HG03095 (cell line): ENCODE data around the gene FKRP.
A peak's percentile ranks its signal among the peaks of the same experiment; 100 is the strongest.
"Not testable (repeated sequence)": the region's sequence is repeated elsewhere in the genome, so short reads cannot be mapped to it uniquely, and the experiment has no call there.

Source experiments
- ATAC-seq: cut with Tn5 transposase; IDR thresholded peaks from one replicate; pipeline ENCODE4 v1.9.1; 2021; ENCODE audit warnings: moderate library complexity; ENCODE audit not compliant: unreplicated experiment

The FKRP gene, protein sequence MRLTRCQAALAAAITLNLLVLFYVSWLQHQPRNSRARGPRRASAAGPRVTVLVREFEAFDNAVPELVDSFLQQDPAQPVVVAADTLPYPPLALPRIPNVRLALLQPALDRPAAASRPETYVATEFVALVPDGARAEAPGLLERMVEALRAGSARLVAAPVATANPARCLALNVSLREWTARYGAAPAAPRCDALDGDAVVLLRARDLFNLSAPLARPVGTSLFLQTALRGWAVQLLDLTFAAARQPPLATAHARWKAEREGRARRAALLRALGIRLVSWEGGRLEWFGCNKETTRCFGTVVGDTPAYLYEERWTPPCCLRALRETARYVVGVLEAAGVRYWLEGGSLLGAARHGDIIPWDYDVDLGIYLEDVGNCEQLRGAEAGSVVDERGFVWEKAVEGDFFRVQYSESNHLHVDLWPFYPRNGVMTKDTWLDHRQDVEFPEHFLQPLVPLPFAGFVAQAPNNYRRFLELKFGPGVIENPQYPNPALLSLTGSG

DNA sequence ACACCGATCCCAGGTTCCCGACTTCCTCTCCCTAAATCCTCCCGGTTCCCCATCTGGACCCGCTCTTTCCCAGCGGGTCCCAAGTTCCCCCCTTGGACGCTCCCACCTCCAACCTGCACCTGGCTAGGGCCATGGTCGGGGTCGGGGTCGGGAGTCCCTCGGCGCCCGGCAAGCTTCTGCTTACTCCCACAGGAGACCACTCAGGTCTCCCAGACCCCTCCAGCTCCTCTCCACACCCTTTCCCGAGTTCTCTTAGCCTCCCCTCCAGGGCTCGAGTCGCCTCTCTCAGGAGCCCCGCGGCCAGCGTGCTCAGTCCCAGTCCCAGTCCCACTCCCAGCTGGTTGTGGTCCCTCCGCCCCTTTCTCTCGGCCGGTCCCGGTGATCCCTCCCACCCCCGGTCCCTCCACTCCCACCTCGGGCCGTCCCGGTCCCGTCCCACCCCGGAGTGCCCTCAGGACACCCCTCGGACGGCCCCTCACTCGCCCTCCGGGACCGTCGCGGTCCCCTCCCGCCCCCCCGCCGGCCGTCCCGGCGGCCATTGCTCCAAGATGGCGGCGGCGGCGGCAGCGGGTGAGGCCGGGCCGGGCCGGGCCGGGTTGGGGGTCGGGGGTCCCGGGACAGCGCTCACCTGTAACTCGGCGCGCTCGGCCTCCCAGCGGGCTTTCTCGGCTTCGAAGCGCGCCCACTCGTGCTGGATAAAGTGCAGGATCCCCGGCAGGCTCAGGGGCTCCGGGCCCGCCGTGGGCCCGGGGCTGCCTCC, at the start of gene FKRP:
Gene FKRP (plus strand): TSS at position 537 of the 760 bp plus-strand sequence. CDS start 9,394 bp downstream, outside the sequence.
- no peak for ATAC-seq

DNA sequence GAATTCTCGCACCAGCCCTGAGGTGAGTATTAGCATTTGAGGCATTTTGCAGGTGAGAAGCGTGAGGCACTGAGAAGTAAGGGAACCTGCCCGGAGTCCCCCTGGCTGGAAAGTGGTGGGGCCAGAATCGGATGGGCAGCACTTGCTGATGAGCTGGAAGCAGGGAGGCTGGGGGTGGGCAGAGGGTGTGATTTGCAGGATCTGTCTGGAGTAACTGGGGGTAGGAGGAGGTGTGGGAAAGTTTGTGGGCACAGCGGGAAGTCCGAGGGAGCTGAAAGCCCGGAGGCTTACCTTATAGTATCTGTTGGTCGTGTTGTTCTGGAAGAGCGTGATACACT, 49.0 kb upstream of the FKRP start:
- ATAC-seq = no peak

DNA sequence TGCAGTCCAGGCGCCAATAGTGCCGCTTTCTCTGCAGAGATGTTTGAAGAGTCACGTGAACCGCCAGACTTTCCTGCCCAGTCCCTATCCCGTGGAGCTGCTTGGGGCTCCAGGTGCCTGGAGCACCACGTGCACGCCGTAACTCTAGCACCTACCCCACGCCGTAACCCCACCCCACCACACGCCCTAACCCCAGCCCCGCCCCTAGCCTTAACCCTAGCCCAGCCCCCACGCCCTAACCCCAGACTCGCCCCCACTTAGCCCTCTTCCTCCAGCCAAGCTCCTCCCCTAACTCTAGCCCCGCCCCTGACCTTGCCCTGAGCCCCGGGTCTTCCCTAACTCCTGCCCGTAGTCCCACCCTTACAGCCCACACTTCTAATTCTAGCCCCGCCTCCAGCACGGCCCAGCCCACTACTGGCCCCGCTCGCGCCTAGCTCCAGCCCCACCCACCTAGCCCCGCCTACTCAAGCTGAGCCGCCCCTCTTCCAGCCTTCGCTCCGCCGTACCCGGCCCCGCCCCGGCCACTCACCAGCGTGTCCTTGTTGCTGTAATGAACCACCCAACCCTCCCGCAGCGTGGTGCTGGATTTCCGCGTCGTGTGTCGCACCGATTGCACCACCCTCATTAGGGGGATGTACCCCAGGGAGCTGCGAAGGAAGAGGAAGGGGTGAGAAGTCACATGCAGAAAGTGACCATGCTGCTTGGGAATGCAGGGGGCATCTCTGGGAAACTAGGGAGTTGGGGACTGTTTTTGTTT, 48.5 kb upstream of the FKRP start:
- ATAC-seq = no peak

DNA sequence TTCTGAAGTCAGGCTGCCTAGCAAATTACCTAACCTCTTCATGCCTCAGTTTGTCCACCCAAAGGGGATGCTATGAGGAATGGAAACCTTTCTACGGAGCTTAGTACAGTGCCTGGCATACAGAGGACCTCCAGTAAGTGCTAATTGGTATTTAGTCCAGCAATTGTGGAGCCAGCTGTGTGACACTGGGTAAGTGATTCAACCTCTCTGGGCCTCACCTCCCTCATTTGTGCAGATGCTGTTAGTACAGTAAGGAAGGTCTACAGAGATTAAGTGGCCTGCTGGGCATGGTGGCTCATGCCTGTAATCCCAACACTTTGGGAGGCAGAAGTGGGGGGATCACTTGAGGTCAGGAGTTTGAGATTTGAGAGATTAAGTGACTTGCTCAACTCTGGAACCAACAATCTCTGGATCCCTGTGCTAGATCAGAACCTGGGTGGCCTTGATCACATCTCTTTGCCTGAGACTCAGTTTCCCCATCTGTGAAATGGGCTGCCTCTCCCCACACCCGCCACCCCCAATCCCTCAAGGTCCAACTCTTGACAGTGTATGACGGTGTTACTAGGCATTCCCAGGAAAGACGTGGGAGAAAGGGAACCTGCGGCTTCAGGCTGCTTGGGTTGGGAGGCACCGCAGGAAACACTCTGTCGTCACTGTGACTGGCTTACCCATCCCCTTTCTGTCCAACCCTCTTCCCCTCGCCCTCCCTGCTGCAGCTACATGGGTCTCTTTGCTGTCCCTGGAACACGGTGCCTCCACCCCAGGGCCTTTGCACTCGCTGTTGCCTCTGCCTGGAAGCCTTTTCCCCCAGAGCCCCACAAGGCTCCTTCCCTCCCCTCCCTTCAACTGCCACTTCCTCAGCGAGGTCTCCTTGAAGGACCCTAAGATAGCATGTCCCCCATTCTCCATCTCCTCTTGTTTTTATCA, 47.2 kb upstream of the FKRP start:
- ATAC-seq = no peak

DNA sequence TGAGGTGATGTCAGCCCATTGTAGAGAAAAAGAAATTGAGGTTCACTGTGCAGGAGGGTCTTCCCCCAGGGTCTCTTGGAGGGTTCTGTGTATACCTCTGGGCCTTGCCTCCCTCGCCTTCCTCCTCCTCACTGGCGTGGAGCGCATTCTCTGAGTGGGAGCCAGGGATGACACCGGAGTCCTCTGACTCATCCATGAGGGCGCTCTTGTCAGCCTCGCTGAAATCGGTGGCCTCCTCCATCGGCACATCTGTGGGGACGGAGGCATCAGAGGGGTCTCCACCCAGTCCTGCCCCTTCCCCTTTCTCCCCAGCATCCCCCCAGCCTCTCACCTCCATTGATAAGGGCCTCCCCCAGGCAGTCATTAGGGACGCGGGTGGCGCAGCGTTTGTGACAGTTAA, 45.2 kb upstream of the FKRP start:
- ATAC-seq = no peak

DNA sequence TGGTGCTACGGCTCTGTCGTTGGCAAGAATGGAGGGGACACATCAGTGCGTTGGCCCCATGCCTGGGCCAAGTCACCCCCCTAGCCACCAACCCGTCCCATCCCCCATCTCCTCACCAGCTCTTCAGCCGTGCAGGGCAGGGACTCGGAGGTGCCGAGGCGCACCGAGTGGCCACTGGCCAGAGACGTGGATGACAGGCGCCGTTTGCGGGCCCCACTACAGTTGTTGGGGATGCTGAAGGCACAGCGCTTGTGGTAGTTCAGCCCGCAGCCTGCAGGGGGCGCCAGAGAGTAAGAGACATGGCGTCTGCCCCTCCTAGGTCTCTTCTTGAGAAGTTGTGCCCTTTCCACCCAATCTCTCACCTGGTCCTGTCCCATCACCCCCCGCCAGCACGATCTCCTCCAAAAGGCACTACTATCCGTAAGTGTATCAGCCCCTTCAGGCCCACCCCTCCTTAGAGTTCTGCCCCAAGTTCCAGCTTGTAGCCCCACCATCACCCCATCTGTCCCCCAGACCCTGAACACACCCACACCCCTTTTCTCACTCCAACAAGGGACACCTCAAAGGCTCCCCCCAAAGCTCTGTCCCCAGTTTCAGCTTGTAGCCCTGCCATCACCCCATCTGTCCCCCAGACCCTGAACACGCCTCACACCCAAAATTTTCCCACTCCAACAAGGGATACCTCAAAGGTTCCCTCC, 41.3 kb upstream of the FKRP start:
- no peak for ATAC-seq

DNA sequence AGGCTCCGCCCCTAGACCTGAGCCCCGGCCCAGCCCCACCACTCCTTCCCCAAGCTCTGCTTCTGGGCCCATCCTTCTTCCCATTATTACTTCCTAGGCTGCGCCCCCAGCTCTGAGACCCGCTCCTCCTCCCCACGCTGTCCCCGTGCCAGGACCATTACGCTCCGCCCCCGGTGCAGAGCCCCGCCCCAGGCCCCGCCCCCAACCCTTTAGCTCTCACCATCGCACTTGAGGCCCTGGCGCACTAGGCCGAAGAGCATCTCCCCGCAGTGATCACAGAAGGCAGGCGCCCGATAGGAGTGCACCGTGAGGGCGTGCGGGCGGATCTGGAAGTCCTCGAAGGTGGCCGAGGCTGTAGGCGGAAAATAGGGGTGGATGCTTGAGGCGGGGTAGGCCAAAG, 35.2 kb upstream of the FKRP start:
- ATAC-seq = no peak

DNA sequence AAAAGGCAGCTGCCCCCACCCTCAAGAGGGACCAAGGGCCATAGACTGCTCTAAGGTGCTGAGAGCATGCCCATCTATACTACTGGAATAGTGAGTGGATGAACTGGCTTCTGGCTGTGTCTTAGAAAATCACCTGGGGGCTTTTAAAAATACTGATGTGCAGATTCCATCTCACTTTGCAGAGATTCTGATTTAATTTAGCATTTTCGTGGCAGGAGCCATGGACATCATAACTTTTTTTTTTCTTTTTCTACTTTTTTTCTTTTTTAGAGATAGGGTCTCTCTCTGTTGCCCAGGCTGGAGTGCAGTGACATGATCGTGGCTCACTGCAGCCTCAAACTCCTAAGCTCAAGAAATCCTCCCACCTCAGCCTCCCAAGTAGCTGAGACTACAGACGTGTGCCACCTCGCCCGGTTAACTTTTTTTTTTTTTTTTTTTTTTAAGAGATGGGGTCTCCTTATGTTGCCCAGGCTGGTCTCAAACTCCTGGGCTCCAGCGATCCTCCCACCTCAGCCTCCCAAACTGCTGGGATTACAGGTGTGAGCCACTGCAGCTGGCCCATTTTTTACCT, 33.0 kb upstream of the FKRP start:
- not testable (repeated sequence) for ATAC-seq

DNA sequence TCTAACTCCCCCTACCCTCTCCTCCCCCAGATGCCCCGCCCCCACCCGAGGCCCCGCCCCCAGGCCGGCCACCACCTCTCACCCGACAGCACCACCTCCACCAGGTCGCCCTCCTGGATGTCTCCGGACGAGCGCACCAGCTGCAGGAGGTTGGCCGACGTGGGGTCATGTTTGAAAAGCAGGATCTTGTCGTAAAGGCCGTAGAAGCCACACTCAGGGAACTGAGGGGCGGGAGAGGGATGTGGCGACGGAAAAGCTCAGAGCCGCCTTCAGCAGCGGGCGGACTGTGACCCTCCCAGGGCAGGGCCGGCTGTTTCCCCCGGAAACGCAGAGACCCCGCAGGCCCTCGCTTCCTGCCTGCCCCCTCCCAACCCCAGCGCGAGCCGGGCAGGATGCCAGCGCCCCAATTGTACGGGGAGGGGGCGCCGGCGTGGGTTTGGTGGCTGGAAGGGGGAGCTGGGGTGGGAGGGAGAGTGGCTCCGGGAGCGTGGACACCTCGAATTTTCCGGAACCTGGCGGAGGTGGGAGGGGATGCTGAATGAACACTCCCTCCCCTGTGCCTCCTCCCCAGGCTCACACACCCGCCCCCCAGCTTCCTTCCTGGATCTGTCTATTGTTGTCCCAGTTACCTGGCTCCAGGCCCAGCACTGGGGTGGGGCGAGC, 31.9 kb upstream of the FKRP start:
- no peak for ATAC-seq

DNA sequence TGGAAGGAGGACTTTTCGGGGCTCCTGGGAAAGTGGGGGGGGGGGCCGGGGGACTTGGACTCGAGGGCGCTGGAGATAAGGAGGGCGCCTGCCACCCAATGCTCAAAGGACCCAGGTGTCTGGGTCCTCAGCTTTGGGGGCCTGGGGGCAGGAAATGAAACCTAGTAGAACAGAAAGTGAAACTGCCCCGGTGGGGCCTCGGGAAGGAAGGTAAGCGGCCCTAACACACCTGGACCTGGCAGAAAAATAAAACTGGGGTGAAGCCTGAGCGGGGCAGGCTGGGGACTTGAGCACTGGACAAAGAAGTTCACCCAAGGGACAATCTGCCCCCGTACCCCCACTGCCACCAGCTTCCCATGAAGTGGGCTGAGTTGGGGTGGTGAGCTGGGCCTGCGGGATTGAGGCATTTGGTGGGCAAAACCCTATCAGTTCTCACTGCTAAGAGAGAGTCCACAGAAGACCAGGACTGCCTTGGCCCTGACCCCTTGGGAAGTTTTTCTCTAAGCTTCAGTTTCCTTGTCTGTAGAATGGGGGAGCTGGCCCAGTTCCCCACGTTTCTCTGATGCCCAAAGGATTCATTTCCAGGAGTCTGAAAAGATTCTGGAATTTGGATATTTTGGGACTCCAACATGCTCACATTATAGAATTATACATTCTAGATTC, 31.3 kb upstream of the FKRP start:
- ATAC-seq = no peak

DNA sequence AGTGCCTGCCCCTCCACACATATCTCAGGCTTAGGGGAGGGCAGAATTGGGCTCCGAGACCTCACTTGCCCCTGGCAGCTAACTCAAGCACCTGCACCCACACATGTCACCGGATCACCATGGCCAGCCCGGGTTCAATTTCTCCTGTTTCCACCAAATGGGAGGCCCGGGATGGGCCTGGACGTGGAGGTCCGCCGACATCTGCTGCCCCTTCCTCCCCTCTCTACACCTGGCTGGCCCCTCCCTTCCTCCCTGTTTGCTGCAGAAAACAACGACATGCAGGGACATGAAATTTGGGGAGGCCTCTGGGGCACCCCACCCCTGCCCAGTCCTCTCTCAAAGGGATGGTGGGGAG, 30.3 kb upstream of the FKRP start:
- no peak for ATAC-seq

DNA sequence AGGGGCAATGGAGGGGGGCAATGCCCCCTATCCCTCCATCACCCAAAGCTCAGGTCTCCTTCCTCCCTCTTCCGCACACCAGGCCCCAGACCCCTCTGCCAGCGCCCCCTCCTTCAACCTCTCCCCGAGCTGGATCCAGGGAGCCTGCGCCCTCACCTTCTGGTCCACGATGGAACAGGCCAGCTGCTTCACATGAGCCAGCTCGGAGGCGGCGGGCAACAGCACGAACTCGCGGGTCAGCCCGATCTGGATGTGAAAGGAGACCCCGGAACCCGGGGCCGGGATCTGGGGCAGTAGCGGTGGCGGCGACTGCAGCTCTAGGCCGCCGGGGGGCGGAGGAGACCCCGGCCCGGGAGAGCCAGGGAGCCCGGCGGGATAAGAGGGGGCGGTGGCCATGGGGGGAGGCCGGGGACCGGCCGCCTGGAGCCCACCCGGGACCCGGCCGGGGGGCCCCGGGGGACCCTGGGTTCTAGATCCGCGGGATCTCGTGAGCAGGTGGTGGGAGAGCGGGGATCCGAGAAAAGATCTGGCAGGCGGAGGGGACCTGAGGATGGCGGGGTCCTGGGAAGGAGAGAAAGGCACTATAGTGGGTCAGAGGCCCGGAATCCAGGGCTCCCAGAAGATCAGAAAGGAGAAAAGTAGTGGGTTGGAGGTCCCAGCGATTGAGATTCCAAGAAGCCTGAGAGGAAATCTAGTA, 29.7 kb upstream of the FKRP start:
- no peak for ATAC-seq

DNA sequence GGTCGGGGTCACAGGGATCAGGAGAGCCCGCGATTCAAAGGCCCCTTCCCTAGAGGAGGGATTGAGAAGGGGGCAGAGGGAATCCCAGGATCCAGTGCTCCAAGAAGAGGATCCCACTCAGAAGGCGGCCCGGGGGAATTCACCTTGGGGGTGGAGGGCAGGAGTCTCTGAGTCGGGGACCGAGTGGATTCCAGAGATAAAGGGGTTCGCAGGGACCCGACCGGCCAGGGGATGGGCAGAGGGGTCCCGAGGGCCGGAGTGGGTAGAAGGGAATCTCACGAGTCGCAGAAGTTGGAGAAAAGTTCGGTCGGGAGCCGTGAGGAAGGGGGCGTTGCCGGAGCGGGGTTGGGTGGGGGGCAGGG, 29.2 kb upstream of the FKRP start:
- ATAC-seq = no peak

DNA sequence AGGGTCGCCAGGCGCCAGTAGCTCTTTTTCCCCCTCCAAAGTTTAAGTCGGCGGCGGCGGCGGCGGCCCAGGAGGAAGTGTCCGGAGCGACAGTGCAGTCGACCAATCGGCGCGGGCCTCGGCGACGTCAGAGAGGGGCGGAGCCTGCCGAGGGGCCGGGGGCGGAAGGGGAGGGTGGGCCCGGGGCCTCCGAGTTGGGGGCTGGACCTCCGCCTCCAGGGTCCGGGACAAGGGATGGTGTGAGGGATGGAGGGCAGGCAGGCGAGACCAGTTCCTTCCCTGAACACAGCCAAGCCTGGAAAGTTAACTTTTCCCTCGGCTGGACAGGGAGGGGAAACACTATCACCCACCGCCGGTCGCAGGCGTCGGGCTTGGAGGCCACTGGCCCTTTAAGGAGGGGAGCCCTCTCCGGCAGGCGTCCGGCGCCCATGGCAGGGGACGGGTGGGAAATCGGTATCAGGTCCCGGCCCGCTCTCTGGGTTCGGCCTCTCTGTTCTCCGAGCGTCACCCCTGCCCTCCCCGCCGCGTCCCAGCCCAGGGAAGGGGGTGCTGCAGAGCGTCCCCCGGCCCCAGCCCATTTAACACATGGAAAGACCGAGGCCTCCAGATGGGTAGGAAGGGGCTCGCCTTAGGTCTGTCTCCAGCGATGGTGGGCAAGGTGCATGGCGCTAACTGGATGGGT, 28.7 kb upstream of the FKRP start, which contains the start of gene PRKD2:
Gene PRKD2 (minus strand): TSS at position 81 of the 682 bp plus-strand sequence. CDS start 744 bp downstream, outside the sequence.
- peak; percentile 35 for ATAC-seq

DNA sequence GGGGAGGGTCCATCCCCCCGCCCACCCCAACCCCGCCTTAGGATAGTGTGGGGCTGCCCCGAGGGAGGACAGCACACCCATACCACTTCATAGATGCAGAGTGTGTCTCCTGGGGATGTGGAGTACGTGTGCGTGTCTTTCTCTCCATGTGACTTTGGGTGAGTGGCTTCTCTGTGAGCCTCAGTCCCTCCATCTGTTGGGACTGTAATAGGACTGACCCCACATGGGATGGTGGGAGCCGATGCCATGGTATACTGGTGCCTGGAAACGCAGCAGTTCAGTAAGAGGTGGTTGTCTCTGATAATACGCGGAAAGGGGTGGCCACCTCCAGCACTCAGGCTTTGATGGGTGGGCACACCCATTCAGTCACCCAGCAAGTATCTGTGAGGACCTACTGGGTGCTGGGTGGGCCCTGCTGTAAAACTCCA, 28.1 kb upstream of the FKRP start:
- no peak for ATAC-seq

DNA sequence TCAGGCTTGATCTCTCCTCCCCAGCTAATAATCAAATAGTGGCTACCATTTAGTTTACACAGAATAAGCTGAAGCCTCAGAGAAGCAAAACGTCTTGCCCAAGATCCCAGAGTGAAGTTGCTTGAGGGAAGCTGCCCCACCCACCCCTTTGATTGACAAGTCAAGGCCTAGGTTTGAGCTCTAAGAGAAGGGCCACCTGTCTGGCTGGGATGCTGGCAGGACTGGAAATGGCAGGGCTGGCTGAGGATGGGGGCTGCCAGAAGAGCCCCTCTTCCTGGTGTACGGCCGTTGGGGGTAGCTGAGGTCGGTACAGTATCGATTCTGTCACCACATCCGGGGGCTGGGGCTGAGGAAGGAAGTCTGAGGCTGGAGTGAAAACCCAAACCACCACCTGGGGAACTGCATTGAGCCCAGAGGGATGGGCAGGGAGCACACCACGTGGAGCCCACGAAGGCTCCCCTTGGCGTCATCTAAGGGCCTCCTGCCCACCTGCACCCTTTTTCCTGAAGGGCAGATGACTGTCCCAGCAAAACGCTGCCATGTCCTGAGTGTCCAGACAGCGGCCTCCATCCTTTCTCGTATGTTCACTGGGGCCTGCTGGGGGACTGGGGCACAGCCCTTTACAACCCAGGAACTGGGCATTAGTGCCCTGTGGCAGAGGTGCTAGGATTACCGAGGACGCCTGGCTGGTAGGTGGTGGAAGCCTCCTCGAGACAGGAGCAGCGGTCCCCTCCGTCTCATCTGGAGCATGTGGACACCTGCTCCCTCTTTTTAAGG, 27.5 kb upstream of the FKRP start:
- ATAC-seq = no peak
